ACHN (cell line): ENCODE data around the gene VASH2.
"Not testable (repeated sequence)": the region's sequence is repeated elsewhere in the genome, so short reads cannot be mapped to it uniquely, and the experiment has no call there.

Experiments used
- DNase-seq: peaks from one replicate; pipeline ENCODE4 v3.0.0-alpha.2; 2015
- in situ Hi-C: cut with HindIII; loops from 2 replicates; pipeline ENCODE4 v1.10.0; 2017; ENCODE audit warnings: low sequenced_read_pairs, low pct_ligation_motif_present, low pct_unique_long_range_greater_than_20kb

Gene VASH2

DNA sequence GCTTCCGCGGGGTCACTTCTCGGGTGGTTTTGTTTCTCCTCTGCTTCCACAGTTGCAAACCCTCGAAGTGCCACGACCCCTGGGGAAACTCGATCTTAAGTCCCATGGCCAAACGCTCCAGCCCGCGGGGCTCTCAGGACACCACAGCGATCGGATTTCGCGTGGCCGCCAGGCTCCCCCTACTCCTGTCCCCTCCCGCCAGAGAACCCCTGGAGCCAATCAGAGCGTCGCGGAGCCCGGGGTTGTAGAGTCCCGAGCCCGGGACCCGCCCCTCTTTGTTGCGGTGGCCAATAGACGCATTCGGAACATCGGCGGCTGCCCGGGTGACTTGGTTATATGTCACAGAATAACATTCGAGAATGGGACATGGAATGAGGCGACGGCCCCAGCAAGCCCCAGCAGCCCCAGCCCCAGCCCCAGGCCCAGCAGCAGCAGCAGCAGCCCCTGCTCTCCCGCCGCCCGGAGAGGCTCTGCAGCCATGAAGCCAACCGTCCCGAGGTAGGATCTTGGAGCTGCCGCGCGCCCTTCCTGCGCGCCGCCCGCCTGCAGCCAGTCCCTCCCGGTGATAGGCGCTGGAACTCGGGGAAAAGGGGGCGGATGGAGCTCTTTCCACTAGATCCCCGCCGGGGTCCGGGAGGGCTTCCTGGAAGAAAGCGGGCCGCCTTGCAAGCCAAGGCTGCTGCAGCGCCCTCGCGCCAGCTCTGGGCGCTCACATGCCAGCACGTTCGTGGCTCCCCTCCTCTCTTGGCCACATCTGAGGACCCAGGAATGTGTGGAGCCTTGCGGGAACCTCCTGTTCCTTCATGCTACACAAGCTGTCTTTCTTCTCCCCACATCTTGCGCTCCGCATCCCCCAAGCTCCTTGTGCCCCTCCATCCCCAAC lies at the start of gene VASH2:
Gene VASH2, plus strand, starts transcription at position 299 of the 883 bp plus-strand sequence. CDS start 1,002 bp downstream, outside the sequence.
- in situ Hi-C loops, result no loop called here
- DNase-seq, result peak; percentile 86

DNA sequence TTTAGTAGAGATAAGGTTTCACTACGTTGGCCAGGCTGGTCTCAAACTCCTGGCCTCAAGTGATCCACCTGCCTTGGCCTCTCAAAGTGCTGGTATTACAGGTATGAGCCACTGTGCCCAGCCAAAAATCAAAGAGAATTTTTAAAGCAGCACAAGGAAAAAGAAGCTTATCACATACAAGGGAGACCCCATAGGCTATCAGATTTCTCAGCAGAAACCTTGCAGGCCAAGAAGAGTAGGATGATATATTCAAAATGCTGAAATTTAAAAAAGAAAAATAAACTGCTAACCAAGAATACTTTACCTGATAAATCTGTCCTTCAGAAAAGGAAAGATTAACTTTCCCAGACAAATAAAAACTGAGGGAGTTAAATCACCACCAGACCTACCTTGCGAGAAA lies 49.1 kb upstream of the VASH2 start:
- DNase-seq, result no peak
- in situ Hi-C loops, result no loop called here

DNA sequence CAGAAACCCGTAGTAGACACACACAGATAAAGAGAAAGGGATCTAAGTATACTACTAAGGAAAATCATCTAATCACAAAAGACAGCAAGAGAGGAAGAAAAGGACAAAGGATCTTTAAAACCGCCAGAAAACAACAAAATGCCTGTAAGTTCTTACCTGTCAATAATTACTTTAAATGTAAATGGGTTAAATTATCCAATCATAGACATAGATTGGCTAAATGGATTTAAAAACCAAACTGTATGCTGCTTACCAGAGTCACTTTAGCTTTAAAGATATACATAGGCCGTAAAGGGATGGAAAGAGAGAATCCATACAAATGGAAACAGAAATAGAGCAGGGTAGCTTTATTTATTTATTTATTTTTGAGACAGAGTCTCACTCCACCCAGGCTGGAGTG lies 48.3 kb upstream of the VASH2 start:
- in situ Hi-C loops, result no loop called here
- DNase-seq, result no peak

DNA sequence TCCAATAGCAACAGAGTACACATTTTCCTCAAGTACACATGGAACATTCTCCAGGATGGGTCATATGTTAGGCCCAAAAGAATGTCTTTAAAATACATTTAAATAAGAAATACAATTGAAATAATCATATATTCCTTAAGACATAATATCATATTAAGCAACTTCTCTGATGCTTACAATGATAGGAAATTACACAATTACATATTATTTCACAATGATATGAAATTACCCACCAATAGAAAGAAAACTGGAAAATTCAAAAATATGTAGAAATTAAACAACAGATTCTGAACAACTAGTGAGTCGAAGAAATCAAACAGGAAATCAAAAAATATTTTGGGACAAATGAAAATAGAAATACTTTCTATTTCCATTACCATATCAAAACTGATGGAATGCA lies 46.7 kb upstream of the VASH2 start:
- in situ Hi-C loops, result no loop called here
- no peak for DNase-seq

DNA sequence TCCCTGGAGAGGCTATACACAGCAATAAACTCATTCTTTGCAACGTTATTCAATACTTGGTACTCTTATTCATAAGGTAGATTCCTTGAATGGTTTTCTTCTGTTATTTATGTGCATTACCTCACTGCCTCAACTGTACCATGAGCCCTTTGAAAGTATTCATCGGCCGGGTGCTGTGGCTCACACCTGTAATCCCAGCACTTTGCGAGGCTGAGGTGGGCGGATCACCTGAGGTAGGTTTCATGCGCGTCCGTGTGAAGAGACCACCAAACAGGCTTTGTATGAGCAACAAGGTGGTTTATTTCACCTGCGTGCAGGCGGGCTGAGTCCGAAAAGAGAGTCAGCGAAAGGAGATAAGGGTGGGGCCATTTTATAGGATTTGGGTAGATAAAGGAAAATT lies 42.3 kb upstream of the VASH2 start:
- DNase-seq, in situ Hi-C loops: not testable (repeated sequence)

DNA sequence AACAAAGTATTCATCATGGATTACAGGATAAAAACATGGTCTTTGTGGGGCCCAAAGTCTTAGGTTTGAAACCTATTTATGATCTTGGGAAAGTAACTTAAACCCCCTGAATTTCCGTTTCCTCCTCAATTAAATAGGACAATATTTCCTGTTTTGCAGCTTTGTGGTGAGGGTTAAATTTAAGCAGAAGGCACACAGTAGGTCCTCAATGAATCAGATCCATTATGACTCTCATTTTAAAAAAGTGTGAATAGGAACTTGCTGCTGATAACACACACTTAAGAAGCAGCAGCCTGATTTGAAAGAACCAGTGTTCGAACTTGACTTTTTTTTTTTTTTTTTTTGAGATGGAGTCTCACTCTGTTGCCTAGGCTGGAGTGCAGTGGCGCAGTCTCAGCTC lies 41.4 kb upstream of the VASH2 start:
- in situ Hi-C loops, result no loop called here
- no peak for DNase-seq

DNA sequence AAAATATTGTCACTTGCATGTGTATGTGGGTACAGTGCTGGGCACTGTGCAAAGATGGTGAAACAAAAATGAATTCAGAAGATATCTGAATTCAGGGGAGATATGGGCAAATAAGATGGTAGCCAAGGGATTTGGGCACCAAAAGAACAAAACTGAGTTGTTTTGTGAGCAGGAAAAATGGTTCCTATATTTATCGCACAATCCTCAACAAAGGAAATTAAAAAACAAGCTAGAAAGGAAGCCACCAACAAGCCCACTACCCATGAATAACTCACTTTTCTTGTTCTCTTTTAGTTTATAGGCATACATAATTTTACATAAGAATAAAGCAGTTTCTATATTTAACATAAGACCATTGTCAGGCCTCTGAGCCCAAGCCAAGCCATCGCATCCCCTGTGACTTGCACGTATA lies 40.7 kb upstream of the VASH2 start:
- DNase-seq, result no peak
- in situ Hi-C loops, result no loop called here

DNA sequence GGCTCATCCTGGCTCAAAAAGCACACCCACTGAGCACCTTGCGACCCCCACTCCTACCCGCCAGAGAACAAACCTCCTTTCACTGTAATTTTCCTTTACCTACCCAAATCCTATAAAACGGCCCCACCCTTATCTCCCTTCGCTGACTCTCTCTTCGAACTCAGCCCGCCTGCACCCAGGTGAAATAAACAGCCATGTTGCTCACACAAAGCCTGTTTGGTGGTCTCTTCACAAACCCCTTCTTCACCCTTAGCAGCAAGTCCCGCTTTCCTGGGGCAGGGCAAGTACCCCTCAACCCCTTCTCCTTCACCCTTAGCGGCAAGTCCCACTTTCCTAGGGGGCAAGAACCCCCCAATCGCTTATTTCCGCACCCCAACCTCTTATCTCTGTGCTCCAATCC lies 40.1 kb upstream of the VASH2 start:
- DNase-seq, in situ Hi-C loops: not testable (repeated sequence)

DNA sequence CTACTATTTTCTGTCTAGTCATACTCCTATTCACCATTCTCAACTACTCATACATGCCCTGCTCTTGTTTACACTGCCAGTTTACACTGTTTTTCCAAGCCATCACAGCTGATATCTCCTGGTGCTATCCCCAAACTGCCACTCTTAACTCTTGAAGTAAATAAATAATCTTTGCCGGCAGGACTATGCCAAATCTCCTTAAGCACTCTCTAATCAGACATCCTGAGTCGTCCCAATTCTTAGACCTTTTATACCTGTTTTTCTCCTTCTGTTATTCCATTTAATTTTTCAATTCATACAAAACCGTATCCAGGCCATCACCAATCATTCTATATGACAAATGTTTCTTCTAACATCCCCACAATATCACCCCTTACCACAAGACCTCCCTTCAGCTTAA lies 36.7 kb upstream of the VASH2 start:
- in situ Hi-C loops, DNase-seq: not testable (repeated sequence)

DNA sequence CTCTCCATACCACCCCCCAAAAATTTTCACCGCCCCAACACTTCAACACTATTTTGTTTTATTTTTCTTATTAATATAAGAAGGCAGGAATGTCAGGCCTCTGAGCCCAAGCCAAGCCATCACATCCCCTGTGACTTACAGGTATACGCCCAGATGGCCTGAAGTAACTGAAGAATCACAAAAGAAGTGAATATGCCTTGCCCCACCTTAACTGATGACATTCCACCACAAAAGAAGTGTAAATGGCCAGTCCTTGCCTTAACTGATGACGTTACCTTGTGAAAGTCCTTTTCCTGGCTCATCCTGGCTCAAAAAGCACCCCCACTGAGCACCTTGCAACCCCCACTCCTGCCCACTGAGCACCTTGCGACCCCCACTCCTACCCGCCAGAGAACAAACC lies 36.2 kb upstream of the VASH2 start:
- in situ Hi-C loops, result not testable (repeated sequence)

DNA sequence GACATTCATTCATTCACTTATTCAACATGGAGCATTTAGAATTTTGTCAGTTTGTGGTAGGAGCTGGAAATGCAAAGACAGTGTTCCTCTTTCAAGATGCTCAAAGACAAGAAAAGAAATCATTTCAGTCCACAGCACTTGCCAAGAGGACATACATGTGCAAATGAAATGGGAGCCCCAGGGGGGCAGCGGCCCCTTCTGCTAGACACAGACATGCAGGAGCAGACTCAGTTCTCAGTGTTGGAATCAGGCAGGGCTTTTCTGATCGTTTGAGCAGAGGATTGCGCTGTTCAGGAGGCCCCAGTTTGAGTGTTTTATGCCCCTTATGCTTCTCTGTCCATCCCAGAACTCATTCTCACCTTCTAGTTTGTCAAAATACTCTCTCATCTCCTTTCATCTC lies 35.6 kb upstream of the VASH2 start:
- in situ Hi-C loops, result no loop called here
- no peak for DNase-seq

More for the DNA sequence above, 36.2 kb upstream of the VASH2 start:
- not testable (repeated sequence) for DNase-seq

DNA sequence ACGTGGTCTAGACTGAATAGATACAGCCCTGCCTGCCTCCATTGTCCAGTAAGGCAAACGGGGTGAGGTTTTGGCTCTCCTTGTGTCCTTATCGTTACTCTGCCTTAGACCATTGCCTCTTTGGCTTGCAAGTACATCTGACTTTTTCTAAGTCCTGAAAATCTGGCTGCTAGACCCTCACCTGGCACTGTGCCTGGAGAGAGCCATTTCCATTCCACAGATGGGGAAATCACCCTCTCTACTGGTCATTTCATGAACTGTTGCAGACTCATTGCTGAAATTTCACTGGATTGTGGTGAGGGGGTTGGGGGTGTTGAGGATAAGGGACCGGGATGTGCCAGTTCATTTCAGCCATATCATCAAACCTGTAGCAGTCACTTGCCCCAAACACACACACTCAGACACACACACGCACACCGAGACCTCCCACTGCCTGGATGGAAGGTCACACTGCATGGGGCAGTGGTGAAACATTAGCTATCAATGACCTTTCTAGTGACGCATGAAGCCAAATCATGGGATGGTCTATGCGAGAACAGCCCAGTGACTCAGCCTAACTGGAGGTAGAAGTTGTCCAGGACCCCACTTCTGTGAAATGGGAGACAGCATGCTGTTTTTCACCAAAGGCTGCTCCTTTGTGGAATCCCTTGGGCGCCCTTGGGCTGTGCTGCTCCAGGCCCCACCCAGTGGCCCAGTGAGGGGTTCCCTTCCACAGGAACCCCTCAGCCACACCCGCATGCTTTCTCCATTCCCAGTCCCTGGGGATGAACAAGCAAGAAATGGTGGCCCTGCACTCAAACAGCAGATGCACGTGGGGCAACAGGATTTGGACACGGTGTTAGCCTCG lies 34.9 kb upstream of the VASH2 start:
- in situ Hi-C loops, result no loop called here
- peak; percentile 43 for DNase-seq

DNA sequence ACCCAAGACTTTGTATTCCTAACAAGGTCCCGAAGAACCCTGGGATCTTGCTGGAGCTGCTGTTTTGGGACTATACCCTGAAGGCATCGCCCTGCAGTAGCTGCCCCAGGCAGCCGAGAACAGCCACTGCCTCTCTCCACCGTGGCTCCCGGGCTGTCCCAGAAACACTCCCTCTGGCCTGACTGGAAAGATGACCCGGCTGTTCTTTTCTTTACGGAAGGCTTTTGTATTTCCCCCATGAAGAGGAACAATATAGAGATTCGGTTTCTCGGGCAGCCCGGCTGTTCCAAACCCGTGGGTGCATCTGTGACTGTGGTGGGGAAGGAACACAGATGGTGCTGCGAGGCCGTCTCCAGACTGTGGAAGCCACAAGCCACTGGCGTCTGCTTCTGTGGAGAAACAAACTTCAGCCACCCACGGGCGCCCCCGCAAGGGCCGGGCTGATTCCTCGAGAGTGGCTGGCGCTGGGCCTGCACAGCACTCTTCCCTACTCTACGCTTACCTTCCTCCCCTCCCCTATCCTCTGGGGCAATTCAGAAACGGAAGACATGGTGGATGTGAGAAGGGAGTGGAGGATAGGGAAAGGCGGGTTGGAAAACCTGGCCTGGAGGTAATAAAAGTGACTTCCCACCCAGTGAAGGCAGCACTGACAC lies 33.7 kb upstream of the VASH2 start:
- DNase-seq, result no peak
- in situ Hi-C loops, result no loop called here

DNA sequence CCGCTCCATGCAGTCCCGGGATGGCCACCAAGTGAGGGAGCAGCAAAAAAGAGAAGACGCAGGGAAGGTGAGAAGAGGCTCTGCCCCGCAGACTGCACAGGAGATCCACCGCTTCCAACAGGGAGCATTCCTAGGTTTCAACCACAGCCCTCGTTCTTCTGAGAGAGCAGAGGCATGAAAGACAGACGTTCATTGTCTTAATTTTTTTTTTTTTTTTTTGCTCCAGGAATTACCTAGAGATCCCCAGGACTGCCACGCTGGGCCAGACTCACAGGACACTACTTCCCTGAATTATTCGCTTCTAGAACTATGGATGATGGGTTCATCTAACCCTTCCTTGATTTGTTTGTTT lies 33.2 kb upstream of the VASH2 start:
- in situ Hi-C loops, result no loop called here
- no peak for DNase-seq

DNA sequence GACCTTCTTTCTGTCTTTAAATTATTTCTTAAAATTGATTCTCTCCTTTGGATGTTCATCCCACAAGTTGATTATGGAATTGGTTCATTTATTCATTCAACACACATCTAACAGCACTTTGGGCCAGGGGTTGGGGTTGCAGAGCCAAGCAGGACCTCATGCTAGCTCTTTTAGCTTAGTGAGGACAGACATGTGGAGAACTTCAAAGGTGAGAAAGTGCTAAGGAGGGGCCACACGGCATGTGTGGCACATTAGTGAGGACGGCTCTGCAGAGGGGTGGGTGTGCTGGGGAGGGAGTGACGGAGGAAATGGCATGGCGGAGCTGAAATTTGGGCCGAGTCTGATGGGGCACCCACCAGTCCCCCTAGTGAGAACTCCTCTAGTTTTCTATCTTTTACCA lies 32.5 kb upstream of the VASH2 start:
- no peak for DNase-seq
- in situ Hi-C loops, result no loop called here

DNA sequence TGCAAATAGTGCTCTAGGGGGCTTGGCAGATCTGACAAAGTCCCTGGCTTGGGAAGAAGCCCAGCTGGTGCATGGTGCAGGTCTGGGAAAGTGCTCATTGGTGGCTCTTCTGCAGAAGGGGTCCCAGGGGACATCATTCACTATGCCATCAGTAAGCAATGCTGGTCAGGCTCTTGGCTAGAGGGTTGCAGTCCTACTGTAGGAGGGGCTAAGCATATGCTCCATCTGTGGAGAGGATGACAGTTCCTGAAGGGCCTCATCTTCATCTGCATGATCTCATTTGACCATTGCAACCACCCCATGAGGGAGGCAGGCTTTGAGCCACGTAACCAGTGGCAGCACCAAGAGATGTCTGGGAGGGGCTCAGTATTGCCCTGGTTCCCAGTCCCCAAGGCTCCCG lies 31.5 kb upstream of the VASH2 start:
- DNase-seq, result no peak
- in situ Hi-C loops, result no loop called here

DNA sequence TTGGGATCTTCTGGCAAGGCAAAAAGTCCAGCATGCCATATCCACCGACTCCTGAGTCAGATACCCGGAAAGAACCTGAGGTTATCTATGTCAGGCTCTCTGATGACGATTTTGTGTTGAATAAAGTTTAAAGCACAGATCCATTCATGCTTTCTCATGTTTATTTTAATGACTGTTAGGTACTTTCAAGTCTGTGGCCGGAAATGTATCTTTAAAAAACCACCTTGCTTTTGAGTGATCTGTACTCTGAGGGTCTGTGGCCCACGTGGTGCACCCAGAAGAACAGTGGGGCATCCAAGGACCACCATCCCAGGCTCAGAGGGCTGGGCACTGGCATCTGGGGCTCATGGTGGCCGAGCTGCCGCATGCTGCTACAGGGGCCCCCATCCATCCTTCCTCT lies 30.1 kb upstream of the VASH2 start:
- in situ Hi-C loops, result no loop called here
- DNase-seq, result no peak

DNA sequence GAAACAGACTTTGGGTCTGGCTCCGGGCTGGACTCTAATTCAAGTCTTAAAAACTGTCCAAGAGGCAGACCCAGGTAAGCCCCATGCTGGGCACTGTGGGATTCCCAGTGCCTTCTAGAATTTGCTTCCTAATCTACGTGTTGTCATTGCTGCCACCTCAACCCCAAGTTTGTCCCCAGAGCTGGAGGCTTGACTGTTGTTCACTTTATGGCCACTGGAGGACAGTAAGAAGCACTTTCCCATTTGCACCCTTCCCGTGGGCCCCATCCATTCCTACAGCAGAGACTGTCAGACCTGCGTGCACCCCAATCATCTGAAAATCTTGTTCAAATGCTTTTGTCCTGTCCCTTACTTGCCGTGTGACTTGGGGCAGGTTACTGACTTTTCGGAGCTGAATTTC lies 29.4 kb upstream of the VASH2 start:
- in situ Hi-C loops, result no loop called here
- no peak for DNase-seq

DNA sequence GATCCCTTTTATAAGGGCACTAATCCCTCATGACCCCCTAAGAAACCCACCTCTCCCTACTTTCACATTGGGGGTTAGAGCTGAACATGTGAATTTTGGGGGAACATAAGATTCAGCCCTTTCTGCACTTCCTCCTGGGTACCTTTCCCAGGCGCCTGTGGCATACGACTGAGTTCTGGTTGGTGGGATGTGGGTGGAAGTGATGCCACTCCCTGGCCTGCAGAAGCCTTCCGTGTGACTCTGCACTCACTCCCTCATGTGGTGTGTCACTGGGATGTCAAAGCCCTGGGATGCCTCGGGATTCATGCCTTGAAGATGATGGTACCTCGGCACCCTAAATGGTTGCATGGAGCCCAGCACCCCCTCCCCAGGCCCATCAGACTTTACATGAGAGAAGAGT lies 28.3 kb upstream of the VASH2 start:
- no peak for DNase-seq

More for the DNA sequence above, 28.3 kb upstream of the VASH2 start:
- in situ Hi-C loops, result no loop called here
